Ishikawa (cell line): ENCODE results near the gene APC2.

ENCODE experiments used
- CEBPB ChIP-seq: IDR thresholded peaks from 2 replicates; pipeline ENCODE4 v1.6.1; 2012
- CREB1 ChIP-seq: IDR thresholded peaks from 2 replicates; pipeline ENCODE4 v1.6.1; 2012; ENCODE audit warnings: low read depth
- EGR1 ChIP-seq: IDR thresholded peaks from 2 replicates; pipeline ENCODE4 v1.6.1; 2012
- EP300 ChIP-seq: IDR thresholded peaks from 2 replicates; pipeline ENCODE4 v1.6.1; 2012; ENCODE audit warnings: borderline replicate concordance
- NFIC ChIP-seq: IDR thresholded peaks from 2 replicates; pipeline ENCODE4 v1.6.1; 2012
- RAD21 ChIP-seq: IDR thresholded peaks from 2 replicates; pipeline ENCODE4 v1.6.1; 2012; ENCODE audit warnings: low read depth
- TAF1 ChIP-seq: IDR thresholded peaks from 2 replicates; pipeline ENCODE4 v1.6.1; 2012; ENCODE audit warnings: low read depth, mild to moderate bottlenecking
- TEAD4 ChIP-seq: IDR thresholded peaks from 2 replicates; pipeline ENCODE4 v1.6.1; 2012
- YY1 ChIP-seq: IDR thresholded peaks from 2 replicates; pipeline ENCODE4 v1.6.1; 2012; ENCODE audit warnings: low read depth
- ZBTB7A ChIP-seq: IDR thresholded peaks from 2 replicates; pipeline ENCODE4 v1.6.1; 2012; ENCODE audit warnings: low read depth
- TF ChIP-seq, protein P1 (sequence below): IDR thresholded peaks from 2 replicates; pipeline ENCODE4 v1.6.1; 2012
- TF ChIP-seq, protein P2 (sequence below): IDR thresholded peaks from 2 replicates; pipeline ENCODE4 v1.6.1; 2012
- TF ChIP-seq, protein P3 (sequence below): IDR thresholded peaks from 2 replicates; pipeline ENCODE4 v1.6.1; 2012; ENCODE audit warnings: low read depth, mild to moderate bottlenecking

Gene APC2

DNA sequence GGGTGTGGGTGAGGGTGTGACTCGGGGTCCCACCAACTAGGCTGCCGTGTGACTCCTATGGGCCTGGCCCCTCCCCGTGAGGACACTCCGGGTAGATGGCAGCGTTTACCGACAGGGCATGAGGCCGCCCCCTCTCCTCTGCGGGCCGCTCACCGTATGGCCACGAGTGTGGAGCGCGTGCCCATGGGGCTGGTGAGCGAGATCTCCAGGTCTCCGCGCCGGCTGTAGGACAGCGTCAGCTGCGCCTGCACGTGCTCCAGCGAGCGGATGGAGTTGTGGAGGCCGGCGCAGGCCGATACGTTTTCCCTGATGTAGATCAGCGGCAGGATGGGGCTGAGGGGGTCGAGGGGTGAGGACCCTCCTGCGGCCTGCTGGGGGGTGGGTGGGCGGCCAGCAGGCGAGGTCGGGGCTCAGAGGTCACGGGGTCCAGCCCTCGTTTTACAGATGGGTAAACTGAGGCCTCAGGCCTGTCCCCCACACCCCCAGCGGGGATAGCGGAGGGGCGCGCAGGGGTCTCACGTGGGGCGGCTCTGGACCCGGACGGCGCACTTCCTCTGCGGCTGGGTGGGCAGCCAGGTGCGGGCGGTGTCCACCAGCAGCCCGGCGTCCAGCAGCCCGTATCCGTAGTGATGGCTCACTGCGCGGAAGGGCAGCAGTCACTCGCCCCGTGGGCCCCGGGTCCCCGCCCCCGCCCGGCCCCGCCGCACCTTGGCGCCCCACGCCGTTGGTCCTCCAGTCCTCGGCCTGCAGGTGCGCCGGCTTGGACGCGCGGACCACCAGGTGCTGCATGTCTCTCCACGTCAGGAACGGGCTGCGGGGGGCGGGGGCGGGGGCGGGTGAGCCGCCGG lies 33.4 kb downstream of the APC2 start:
- TF ChIP-seq, protein P1, sequence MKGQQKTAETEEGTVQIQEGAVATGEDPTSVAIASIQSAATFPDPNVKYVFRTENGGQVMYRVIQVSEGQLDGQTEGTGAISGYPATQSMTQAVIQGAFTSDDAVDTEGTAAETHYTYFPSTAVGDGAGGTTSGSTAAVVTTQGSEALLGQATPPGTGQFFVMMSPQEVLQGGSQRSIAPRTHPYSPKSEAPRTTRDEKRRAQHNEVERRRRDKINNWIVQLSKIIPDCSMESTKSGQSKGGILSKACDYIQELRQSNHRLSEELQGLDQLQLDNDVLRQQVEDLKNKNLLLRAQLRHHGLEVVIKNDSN: no peak
- TF ChIP-seq EGR1 (no peak), CREB1 (no peak), ZBTB7A (no peak), TEAD4 (no peak), YY1 (no peak)
- TF ChIP-seq, protein P2, sequence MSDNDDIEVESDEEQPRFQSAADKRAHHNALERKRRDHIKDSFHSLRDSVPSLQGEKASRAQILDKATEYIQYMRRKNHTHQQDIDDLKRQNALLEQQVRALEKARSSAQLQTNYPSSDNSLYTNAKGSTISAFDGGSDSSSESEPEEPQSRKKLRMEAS: no peak
- TF ChIP-seq, protein P3, sequence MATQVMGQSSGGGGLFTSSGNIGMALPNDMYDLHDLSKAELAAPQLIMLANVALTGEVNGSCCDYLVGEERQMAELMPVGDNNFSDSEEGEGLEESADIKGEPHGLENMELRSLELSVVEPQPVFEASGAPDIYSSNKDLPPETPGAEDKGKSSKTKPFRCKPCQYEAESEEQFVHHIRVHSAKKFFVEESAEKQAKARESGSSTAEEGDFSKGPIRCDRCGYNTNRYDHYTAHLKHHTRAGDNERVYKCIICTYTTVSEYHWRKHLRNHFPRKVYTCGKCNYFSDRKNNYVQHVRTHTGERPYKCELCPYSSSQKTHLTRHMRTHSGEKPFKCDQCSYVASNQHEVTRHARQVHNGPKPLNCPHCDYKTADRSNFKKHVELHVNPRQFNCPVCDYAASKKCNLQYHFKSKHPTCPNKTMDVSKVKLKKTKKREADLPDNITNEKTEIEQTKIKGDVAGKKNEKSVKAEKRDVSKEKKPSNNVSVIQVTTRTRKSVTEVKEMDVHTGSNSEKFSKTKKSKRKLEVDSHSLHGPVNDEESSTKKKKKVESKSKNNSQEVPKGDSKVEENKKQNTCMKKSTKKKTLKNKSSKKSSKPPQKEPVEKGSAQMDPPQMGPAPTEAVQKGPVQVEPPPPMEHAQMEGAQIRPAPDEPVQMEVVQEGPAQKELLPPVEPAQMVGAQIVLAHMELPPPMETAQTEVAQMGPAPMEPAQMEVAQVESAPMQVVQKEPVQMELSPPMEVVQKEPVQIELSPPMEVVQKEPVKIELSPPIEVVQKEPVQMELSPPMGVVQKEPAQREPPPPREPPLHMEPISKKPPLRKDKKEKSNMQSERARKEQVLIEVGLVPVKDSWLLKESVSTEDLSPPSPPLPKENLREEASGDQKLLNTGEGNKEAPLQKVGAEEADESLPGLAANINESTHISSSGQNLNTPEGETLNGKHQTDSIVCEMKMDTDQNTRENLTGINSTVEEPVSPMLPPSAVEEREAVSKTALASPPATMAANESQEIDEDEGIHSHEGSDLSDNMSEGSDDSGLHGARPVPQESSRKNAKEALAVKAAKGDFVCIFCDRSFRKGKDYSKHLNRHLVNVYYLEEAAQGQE: no peak

DNA sequence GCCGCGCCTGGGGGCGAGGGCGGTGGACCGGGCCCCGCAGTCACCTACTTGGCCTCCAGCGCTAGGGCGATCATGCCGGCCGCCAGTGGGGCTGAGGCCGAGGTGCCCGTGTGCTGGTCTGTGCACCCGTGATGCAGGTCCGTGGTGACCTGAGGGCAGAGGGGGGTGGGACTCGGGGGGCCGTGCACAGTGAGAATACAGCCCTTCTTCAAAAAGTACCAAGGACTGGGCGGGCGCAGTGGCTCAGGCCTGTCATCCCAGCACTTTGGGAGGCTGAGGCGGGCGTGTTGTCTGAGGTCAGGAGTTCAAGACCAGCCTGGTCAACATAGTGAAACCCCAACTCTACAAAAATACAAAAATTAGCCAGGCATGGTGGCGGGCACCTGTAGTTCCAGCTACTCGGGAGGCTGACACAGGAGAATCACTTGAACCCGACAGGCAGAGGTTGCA lies 34.1 kb downstream of the APC2 start:
- TF ChIP-seq, protein P2: no peak
- TF ChIP-seq TAF1 (no peak), CREB1 (no peak), CEBPB (no peak), RAD21 (no peak), YY1 (no peak), ZBTB7A (no peak)
- TF ChIP-seq, protein P1: no peak
- TF ChIP-seq, protein P3: no peak

DNA sequence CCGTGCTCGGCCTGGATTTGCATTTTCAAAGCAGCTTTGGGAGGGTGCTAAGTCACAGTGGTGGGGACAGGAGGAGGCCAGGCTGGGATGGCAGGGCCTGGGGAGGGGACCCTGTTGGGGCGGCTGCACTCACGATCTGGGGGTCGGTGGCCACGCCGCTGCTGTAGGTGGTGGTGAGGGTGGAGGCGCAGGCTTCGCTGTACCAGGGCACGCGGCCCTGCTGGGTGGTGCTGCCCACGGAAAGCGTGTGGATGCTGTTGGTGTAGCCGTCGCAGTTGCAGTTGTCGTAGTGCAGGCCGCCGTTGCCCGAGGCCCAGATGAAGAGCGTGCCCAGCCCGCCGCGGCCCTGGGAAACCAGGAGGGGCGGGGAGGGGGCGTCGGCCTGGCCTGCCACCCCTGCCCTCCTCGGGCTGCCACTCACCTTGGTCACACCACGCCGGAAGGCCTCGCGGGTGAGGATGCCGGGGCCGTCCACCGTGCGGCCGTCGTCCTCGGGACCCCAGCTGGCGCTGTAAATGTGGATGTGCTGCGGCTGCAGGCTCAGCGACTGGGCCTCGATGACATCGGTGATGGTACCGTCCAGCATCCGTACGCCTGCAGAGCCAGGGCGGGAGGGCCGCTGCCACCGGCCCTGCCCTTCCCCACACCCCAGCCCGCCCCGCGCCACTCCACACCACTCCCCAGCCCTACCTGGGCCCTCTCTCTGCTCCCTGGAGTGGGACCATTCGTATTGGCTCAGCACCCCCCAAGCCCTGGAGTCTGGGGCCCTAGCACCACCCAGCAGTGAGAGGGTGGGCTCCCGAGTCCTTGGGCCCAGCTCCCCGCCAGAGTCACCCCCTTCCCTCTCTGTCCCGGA lies 37.0 kb downstream of the APC2 start:
- no peak for TF ChIP-seq EGR1
- TF ChIP-seq ZBTB7A: no peak
- TF ChIP-seq CREB1: no peak
- no peak for TF ChIP-seq TEAD4
- TF ChIP-seq TAF1: no peak
- TF ChIP-seq, protein P3: no peak
- TF ChIP-seq NFIC: no peak
- TF ChIP-seq, protein P2: no peak
- TF ChIP-seq RAD21: no peak
- TF ChIP-seq YY1: no peak
- TF ChIP-seq, protein P1: no peak
- TF ChIP-seq EP300: no peak
